Keratinocyte (primary cell): ENCODE results near the gene TMCC1. TPM values are rescaled to one million over a fixed set of nuclear protein-coding genes. Genes with fewer than 3 reads are reported as not detected.
A peak's percentile ranks its signal among the peaks of the same experiment; 100 is the strongest.
"Not testable (repeated sequence)": the region's sequence is repeated elsewhere in the genome, so short reads cannot be mapped to it uniquely, and the experiment has no call there.

Experiments
- DNase-seq: peaks from one replicate; pipeline ENCODE4 v3.0.0-alpha.2; 2011; ENCODE audit warnings: low read depth, missing footprints, low spot score
- FAIRE-seq: peaks from 2 replicates; lab custom pipeline; 2011; peaks lifted over from hg19 to GRCh38; lab: Jason Lieb, UNC
- H2AFZ ChIP-seq: 2 replicates; pipeline ENCODE4 v1.6.0; 2012; ENCODE audit warnings: low read length, control low read depth, inconsistent platforms; ENCODE audit not compliant: control insufficient read depth
- H3K27ac ChIP-seq: 2 replicates; pipeline ENCODE4 v1.5.1; 2011; ENCODE audit warnings: low read length; ENCODE audit not compliant: control insufficient read depth, insufficient read depth
- H3K27me3 ChIP-seq: 3 replicates; pipeline ENCODE4 v1.6.0; 2011; ENCODE audit warnings: low read length; ENCODE audit not compliant: control insufficient read depth, insufficient read depth; ENCODE audit errors: extremely low read depth
- H3K36me3 ChIP-seq, 2 experiments: 2 replicates in 1 of 2; 3 replicates in 1 of 2; pipeline ENCODE4 v1.5.1; 2011; ENCODE audit warnings: low read length in 2 of 2, mild to moderate bottlenecking in 1 of 2; ENCODE audit not compliant: control insufficient read depth in 2 of 2, insufficient read depth in 2 of 2; ENCODE audit errors: extremely low read depth in 1 of 2
- H3K4me1 ChIP-seq: 3 replicates; pipeline ENCODE4 v1.5.1; 2011; ENCODE audit warnings: low read length; ENCODE audit not compliant: control insufficient read depth, insufficient read depth; ENCODE audit errors: extremely low read depth
- H3K4me2 ChIP-seq: 3 replicates; pipeline ENCODE4 v1.6.0; 2011; ENCODE audit warnings: low read depth, low read length; ENCODE audit not compliant: control insufficient read depth, insufficient read depth; ENCODE audit errors: extremely low read depth
- H3K4me3 ChIP-seq, 3 experiments: fragments of 200-600 bp in 1 of 3; sonication (generic) in 1 of 3; 2 replicates in 2 of 3; 3 replicates in 1 of 3; pipeline ENCODE4 v1.5.1; 2011 to 2016; ENCODE audit warnings: low read length in 3 of 3, mild to moderate bottlenecking in 3 of 3, control low read depth in 2 of 3, inconsistent platforms in 1 of 3, low read depth in 1 of 3, mixed read lengths in 1 of 3, mixed run types in 1 of 3, moderate library complexity in 1 of 3; ENCODE audit not compliant: control insufficient read depth in 2 of 3, insufficient read depth in 2 of 3; ENCODE audit errors: extremely low read depth in 1 of 3
- H3K79me2 ChIP-seq: 2 replicates; pipeline ENCODE4 v1.6.0; 2012; ENCODE audit warnings: low read length; ENCODE audit not compliant: control insufficient read depth, insufficient read depth
- H3K9ac ChIP-seq: 3 replicates; pipeline ENCODE4 v1.6.0; 2011; ENCODE audit warnings: low read length; ENCODE audit not compliant: control insufficient read depth, insufficient read depth; ENCODE audit errors: extremely low read depth
- H3K9me1 ChIP-seq: 3 replicates; pipeline ENCODE4 v1.6.0; 2011; ENCODE audit warnings: low read length; ENCODE audit not compliant: control insufficient read depth, insufficient read depth; ENCODE audit errors: extremely low read depth
- H3K9me3 ChIP-seq: 2 replicates; pipeline ENCODE4 v1.5.1; 2012; ENCODE audit warnings: low read depth, low read length; ENCODE audit not compliant: control insufficient read depth
- H4K20me1 ChIP-seq: 3 replicates; pipeline ENCODE4 v1.6.0; 2011; ENCODE audit warnings: low read length; ENCODE audit not compliant: control insufficient read depth, insufficient read depth; ENCODE audit errors: extremely low read depth
- EZH2 ChIP-seq: IDR thresholded peaks from one replicate; pipeline ENCODE4 v1.6.1; 2012; ENCODE audit warnings: inconsistent platforms, mild to moderate bottlenecking, low read length, moderate library complexity
- dilution Hi-C: fragments of 300-500 bp; cut with MboI; formaldehyde crosslinking; loops from one replicate; pipeline ENCODE4 v1.7.0; 2020; ENCODE audit warnings: low sequenced_read_pairs; ENCODE audit not compliant: extremely low pct_ligation_motif_present
- polyA plus RNA-seq, 5 experiments: library from polyadenylated mRNA; depleted of rRNA in 3 of 5; stranded (reverse) in 3 of 5; stranded (forward) in 1 of 5; unstranded in 1 of 5; fragments of >200 nt; gene quantifications; 1 replicate in 1 of 5; 2 replicates in 3 of 5; 3 replicates in 1 of 5; pipeline versions ENCODE4 v1.2.1 to v1.2.3, GENCODE V29; 2011 to 2012; ENCODE audit warnings: missing spikeins in 2 of 5, low read depth in 1 of 5, low replicate concordance in 1 of 5
- TF ChIP-seq, protein P1 (sequence below), 3 experiments: IDR thresholded peaks in 1 of 3; conservative IDR thresholded peaks in 1 of 3; optimal IDR thresholded peaks in 1 of 3; 2 replicates in 2 of 3; 3 replicates in 1 of 3; pipeline versions ENCODE3 to v1.5.1; 2011; ENCODE audit warnings: low read length in 3 of 3, mild to moderate bottlenecking in 3 of 3, moderate library complexity in 2 of 3, control low read depth in 1 of 3, inconsistent platforms in 1 of 3; ENCODE audit not compliant: insufficient read depth in 2 of 3; ENCODE audit errors: extremely low read depth in 1 of 3

Gene TMCC1
- polyA plus RNA-seq, 1 donor (not counting 4 experiments of a cell fraction or from before 2014, with no cell fraction given): 27.7 TPM

DNA sequence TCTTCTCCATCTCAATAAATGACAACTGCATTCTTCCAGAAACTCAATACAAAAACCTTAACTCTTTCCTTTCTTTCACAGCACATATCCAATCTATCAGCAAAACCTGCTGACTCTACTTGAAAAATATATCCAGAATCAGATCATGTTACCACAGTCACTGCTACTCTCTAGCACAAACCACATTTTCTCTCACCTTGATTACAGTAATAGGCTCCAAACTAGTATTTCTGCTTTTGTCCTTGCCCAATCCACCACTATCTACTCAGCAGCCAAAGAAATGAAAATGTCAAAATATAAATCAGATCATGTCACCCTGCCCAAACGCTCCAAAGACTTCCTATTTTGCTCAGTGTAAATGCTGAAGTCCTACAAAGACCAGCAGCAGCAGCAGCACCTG is 15.2 kb downstream of the TMCC1 start:
- dilution Hi-C loops: no loop called here
- no peak overlapping the region for H3K4me2 ChIP-seq

DNA sequence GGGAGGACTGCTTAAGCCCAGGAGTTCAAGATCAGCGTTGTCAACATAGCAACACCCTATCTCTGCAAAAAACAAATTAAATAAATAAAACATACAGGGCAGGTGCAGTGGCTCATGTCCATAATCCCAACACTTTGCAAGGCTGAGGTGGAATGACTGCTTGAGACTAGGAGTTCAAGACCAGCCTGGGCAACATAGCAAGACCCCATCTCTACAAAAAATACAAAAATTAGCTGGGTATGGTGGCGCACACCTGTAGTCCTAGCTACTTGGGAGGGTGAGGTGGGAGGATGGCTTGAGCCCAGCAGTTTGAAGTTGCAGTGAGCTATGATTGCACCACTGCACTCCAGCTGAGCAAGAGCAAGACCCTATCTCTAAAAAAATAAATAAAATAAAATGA is 19.0 kb downstream of the TMCC1 start:
- H3K9me3 ChIP-seq, H3K27ac ChIP-seq, H3K4me1 ChIP-seq, H3K9ac ChIP-seq, H2AFZ ChIP-seq, H3K4me2 ChIP-seq, dilution Hi-C loops, FAIRE-seq, H3K79me2 ChIP-seq, H4K20me1 ChIP-seq, DNase-seq, H3K9me1 ChIP-seq, H3K4me3 ChIP-seq, H3K27me3 ChIP-seq, H3K36me3 ChIP-seq: not testable (repeated sequence)

More for the DNA sequence above, 15.2 kb downstream of the TMCC1 start:
- Histone ChIP-seq H3K4me1 (no peaks in the 10 kb centered on the region), H2AFZ (no peak overlapping the region), H3K79me2 (peaks cover 12% of the 10 kb centered on the region), H3K36me3 (peaks cover 3 to 7% of the 10 kb centered on the region in 2 experiments), H3K9me3 (no peaks in the 10 kb centered on the region), H4K20me1 (no peaks in the 10 kb centered on the region), H3K9ac (no peak overlapping the region), H3K27me3 (no peaks in the 10 kb centered on the region), H3K4me3 (no peak overlapping the region), H3K27ac (no peak overlapping the region), H3K9me1 (no peaks in the 10 kb centered on the region)
- peak; percentile 49 for FAIRE-seq
- TF ChIP-seq, protein P1, sequence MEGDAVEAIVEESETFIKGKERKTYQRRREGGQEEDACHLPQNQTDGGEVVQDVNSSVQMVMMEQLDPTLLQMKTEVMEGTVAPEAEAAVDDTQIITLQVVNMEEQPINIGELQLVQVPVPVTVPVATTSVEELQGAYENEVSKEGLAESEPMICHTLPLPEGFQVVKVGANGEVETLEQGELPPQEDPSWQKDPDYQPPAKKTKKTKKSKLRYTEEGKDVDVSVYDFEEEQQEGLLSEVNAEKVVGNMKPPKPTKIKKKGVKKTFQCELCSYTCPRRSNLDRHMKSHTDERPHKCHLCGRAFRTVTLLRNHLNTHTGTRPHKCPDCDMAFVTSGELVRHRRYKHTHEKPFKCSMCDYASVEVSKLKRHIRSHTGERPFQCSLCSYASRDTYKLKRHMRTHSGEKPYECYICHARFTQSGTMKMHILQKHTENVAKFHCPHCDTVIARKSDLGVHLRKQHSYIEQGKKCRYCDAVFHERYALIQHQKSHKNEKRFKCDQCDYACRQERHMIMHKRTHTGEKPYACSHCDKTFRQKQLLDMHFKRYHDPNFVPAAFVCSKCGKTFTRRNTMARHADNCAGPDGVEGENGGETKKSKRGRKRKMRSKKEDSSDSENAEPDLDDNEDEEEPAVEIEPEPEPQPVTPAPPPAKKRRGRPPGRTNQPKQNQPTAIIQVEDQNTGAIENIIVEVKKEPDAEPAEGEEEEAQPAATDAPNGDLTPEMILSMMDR (optimal IDR thresholded peaks at IDR 0.05 in 1 of 3, IDR thresholded peaks at IDR 0.05 in 1 of 3, conservative IDR thresholded peaks at IDR 0.05 in 1 of 3; ENCODE audit: extremely low read depth in 1 of 3, insufficient read depth in 2 of 3, low read length in 3 of 3): no peak
- no peak for TF ChIP-seq EZH2
- no peak for DNase-seq

DNA sequence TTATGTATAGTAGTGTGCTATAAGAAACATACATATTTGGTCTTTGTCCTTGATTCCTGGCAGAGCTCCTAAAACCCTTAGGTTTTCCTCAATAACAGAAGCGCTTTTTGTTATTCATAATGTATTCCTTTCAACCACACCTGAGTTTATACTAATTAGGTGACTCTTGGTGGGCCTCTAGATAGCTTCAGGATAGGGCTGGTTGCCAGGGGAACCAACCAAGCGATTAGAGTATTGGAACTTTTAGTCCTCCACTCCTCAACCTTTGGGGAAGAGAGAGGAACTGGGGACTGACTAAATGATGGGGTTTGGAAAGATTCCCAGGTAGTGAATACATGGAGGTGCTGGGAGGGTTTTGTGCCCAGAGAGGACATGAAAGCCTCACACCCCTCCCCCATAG is 24.6 kb downstream of the TMCC1 start:
- Histone ChIP-seq H3K27ac (no peak overlapping the region), H3K9me3 (no peaks in the 10 kb centered on the region), H3K79me2 (peaks cover 18% of the 10 kb centered on the region), H3K9ac (no peak overlapping the region), H3K4me2 (no peak overlapping the region), H3K4me1 (no peaks in the 10 kb centered on the region), H2AFZ (no peak overlapping the region), H3K4me3 (no peak overlapping the region), H4K20me1 (no peaks in the 10 kb centered on the region), H3K36me3 (peaks cover 0 to 9% of the 10 kb centered on the region in 2 experiments), H3K9me1 (no peaks in the 10 kb centered on the region), H3K27me3 (no peaks in the 10 kb centered on the region)
- dilution Hi-C loops: no loop called here
- FAIRE-seq (no peak), DNase-seq (no peak)
- no peak for TF ChIP-seq EZH2
